ENCODE measurements around the gene ZDHHC11. TPM values are rescaled to one million over a fixed set of nuclear protein-coding genes. Genes with fewer than 3 reads are reported as not detected.
"Not testable (repeated sequence)": the region's sequence is repeated elsewhere in the genome, so short reads cannot be mapped to it uniquely, and the experiment has no call there.

ZDHHC11 gene
- total RNA-seq, 1 experiment from 2014 or later = 17.0 TPM

- H3K4me3 ChIP-seq (replicated peaks in 1 of 2; ENCODE audit: low read depth in 1 of 2, low read length in 2 of 2); H3K9ac ChIP-seq (ENCODE audit: low read length); H4K20me1 ChIP-seq (ENCODE audit: insufficient read depth); H3K9me3 ChIP-seq (ENCODE audit: control insufficient read depth in 1 of 2, insufficient read depth in 1 of 2, low read depth in 1 of 2, low read length in 2 of 2); H3K9me2 ChIP-seq (ENCODE audit: insufficient read depth); CTCF ChIA-PET; H2AFZ ChIP-seq (ENCODE audit: low read depth, low read length, poor library complexity, severe bottlenecking); H3K27ac ChIP-seq (ENCODE audit: low read depth, low read length); H3K79me2 ChIP-seq (ENCODE audit: insufficient read depth, low read length); POLR2A ChIA-PET; RAD21 ChIA-PET (ENCODE audit: low non-redundant PET in 1 of 2, low total read pairs in 2 of 2, uncharacterized antibody in 2 of 2, unreplicated experiment in 2 of 2); H3K4me1 ChIP-seq (ENCODE audit: control insufficient read depth in 1 of 2, insufficient read depth in 2 of 2, low read length in 2 of 2); H3K4me2 ChIP-seq (ENCODE audit: low read length); H3K36me3 ChIP-seq (ENCODE audit: control insufficient read depth in 1 of 2, insufficient read depth in 2 of 2, low read length in 2 of 2); DNase-seq (ENCODE audit: low read depth, low spot score); intact Hi-C loops (cut with micrococcal nuclease); ATAC-seq; BruUV-seq (replicated peaks); H3K27me3 ChIP-seq (ENCODE audit: insufficient read depth, low read length): not testable (repeated sequence)
Observed at GRCh38 chr5:842402-843221, 8.2 kb downstream of the ZDHHC11 start.

DNA sequence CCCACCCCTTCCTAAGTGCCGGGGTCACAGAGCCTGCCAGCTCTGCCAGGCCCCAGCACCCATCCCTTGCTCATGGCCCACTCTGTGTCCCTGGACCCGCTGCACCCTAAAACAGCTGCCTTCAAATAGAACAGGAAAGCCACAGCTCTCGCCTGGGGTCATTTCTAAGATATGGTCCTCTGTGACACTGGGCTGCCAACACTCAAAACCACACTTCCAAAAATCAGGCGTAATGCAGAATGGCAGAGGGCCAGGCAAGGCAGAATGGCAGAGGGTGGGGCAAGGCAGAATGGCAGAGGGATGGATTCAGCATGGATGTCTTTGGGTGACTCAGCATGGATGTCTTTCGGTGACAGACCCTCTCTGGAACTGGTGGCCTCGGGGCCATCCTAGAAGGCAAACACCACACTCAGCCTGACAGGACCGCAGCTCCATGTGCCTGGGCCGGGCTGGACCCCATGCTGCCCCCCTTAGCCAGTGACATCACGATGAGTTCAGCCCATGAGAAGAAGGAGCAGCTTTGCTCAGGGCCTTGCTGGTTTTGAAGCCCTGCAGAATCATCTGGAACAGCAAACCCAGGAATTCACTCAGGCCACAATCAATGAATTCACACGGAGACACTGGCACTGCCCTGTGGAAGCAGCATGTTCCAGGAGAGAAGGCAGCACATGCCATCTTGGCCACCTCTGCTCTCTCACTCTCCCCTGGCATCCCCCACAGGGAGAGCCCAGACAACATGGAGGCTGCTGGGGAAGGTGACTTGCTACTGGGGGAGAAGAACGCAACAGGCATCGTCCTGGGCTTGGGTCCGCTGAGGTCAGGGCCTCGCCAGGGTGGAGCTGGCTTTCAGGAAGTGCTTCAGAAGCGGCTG lies 9.0 kb downstream of the ZDHHC11 start:
- H2AFZ ChIP-seq (ENCODE audit: low read depth, low read length, poor library complexity, severe bottlenecking); CTCF ChIA-PET; DNase-seq (ENCODE audit: low read depth, low spot score); H3K4me1 ChIP-seq (ENCODE audit: control insufficient read depth in 1 of 2, insufficient read depth in 2 of 2, low read length in 2 of 2); H4K20me1 ChIP-seq (ENCODE audit: insufficient read depth); H3K9ac ChIP-seq (ENCODE audit: low read length); H3K79me2 ChIP-seq (ENCODE audit: insufficient read depth, low read length); H3K9me2 ChIP-seq (ENCODE audit: insufficient read depth); POLR2A ChIA-PET; RAD21 ChIA-PET (ENCODE audit: low non-redundant PET in 1 of 2, low total read pairs in 2 of 2, uncharacterized antibody in 2 of 2, unreplicated experiment in 2 of 2); intact Hi-C loops (cut with micrococcal nuclease); H3K9me3 ChIP-seq (ENCODE audit: control insufficient read depth in 1 of 2, insufficient read depth in 1 of 2, low read depth in 1 of 2, low read length in 2 of 2); H3K27me3 ChIP-seq (ENCODE audit: insufficient read depth, low read length); H3K4me3 ChIP-seq (replicated peaks in 1 of 2; ENCODE audit: low read depth in 1 of 2, low read length in 2 of 2); BruUV-seq (replicated peaks); H3K27ac ChIP-seq (ENCODE audit: low read depth, low read length); H3K36me3 ChIP-seq (ENCODE audit: control insufficient read depth in 1 of 2, insufficient read depth in 2 of 2, low read length in 2 of 2); ATAC-seq; H3K4me2 ChIP-seq (ENCODE audit: low read length): not testable (repeated sequence)

GRCh38 chr5:840974-841435 lies 9.8 kb downstream of the ZDHHC11 start:
- H3K4me3 ChIP-seq (replicated peaks in 1 of 2; ENCODE audit: low read depth in 1 of 2, low read length in 2 of 2); H3K9ac ChIP-seq (ENCODE audit: low read length); RAD21 ChIA-PET (ENCODE audit: low non-redundant PET in 1 of 2, low total read pairs in 2 of 2, uncharacterized antibody in 2 of 2, unreplicated experiment in 2 of 2); H3K9me2 ChIP-seq (ENCODE audit: insufficient read depth); DNase-seq (ENCODE audit: low read depth, low spot score); POLR2A ChIA-PET; intact Hi-C loops (cut with micrococcal nuclease); H4K20me1 ChIP-seq (ENCODE audit: insufficient read depth); ATAC-seq; H2AFZ ChIP-seq (ENCODE audit: low read depth, low read length, poor library complexity, severe bottlenecking); H3K79me2 ChIP-seq (ENCODE audit: insufficient read depth, low read length); H3K4me2 ChIP-seq (ENCODE audit: low read length); H3K27me3 ChIP-seq (ENCODE audit: insufficient read depth, low read length); BruUV-seq (replicated peaks); H3K36me3 ChIP-seq (ENCODE audit: control insufficient read depth in 1 of 2, insufficient read depth in 2 of 2, low read length in 2 of 2); H3K9me3 ChIP-seq (ENCODE audit: control insufficient read depth in 1 of 2, insufficient read depth in 1 of 2, low read depth in 1 of 2, low read length in 2 of 2); H3K4me1 ChIP-seq (ENCODE audit: control insufficient read depth in 1 of 2, insufficient read depth in 2 of 2, low read length in 2 of 2); H3K27ac ChIP-seq (ENCODE audit: low read depth, low read length); CTCF ChIA-PET: not testable (repeated sequence)

DNA sequence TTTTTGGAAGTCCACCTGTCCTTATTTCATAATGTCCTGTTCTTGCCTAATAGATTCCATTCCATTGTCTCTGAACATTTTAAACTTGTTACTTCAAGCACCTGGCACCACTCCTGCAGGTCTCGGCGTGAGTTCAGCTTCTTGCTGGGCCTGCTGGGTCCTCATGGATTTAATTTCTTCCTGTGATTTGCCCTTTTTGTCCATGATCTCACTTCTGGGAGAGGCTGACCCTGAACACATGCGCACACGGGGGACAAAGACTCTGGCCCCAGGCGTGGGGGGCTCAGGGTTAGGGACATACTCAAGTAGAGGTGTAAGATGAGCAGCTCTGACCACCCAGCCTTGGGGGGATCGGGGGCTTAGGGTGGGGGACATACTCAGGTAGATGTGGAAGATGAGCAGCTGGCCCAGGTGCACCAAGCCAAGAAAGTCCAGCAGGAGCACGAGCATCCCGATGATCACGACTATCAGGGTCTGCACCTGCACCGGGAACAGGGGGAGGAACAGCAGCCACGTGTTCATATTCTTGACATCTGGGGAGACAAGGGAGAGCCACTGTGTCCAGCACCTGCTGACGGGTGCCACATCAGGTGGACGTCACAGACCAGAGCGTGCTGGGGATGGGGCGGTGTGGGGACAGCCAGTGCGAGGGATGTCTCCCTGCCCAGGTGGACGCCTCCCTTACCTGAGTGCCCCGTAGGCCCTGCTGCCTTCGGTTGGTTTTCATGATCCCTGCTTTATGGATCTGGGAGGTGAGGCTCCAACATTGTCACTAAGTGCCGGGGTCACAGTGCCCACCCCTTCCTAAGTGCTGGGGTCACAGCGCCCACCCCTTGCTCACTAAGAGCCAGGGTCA lies 10.4 kb downstream of the ZDHHC11 start:
- H3K9me3 ChIP-seq (ENCODE audit: control insufficient read depth in 1 of 2, insufficient read depth in 1 of 2, low read depth in 1 of 2, low read length in 2 of 2); DNase-seq (ENCODE audit: low read depth, low spot score); H2AFZ ChIP-seq (ENCODE audit: low read depth, low read length, poor library complexity, severe bottlenecking); BruUV-seq (replicated peaks); H3K4me2 ChIP-seq (ENCODE audit: low read length); intact Hi-C loops (cut with micrococcal nuclease); H3K9me2 ChIP-seq (ENCODE audit: insufficient read depth); ATAC-seq; H3K4me3 ChIP-seq (replicated peaks in 1 of 2; ENCODE audit: low read depth in 1 of 2, low read length in 2 of 2); H3K9ac ChIP-seq (ENCODE audit: low read length); CTCF ChIA-PET; H3K79me2 ChIP-seq (ENCODE audit: insufficient read depth, low read length); RAD21 ChIA-PET (ENCODE audit: low non-redundant PET in 1 of 2, low total read pairs in 2 of 2, uncharacterized antibody in 2 of 2, unreplicated experiment in 2 of 2); POLR2A ChIA-PET; H3K4me1 ChIP-seq (ENCODE audit: control insufficient read depth in 1 of 2, insufficient read depth in 2 of 2, low read length in 2 of 2); H3K27ac ChIP-seq (ENCODE audit: low read depth, low read length); H4K20me1 ChIP-seq (ENCODE audit: insufficient read depth); H3K36me3 ChIP-seq (ENCODE audit: control insufficient read depth in 1 of 2, insufficient read depth in 2 of 2, low read length in 2 of 2); H3K27me3 ChIP-seq (ENCODE audit: insufficient read depth, low read length): not testable (repeated sequence)
